Testis (tissue), 3 donors: ENCODE data around the gene SLC9A6. TPM values are rescaled to one million over a fixed set of nuclear protein-coding genes. Genes with fewer than 3 reads are reported as not detected.

Experiments used
- DNase-seq: peaks from one replicate; pipeline ENCODE4 v3.0.0-alpha.2; 2019
- H3K27ac ChIP-seq, 2 donors: fragments of 200-600 bp; sonication (generic); one replicate each; pipeline ENCODE4 v1.5.1; 2019
- H3K27me3 ChIP-seq: fragments of 200-600 bp; sonication (generic); one replicate; pipeline ENCODE4 v1.5.1; 2019
- H3K36me3 ChIP-seq: fragments of 200-600 bp; sonication (generic); one replicate; pipeline ENCODE4 v1.5.1; 2017; ENCODE audit warnings: low read depth; ENCODE audit errors: missing control alignments
- H3K4me1 ChIP-seq: fragments of 200-600 bp; sonication (generic); one replicate; pipeline ENCODE4 v1.5.1; 2019
- H3K4me3 ChIP-seq, 2 donors: fragments of 200-600 bp; sonication (generic); one replicate each; pipeline ENCODE4 v1.5.1; 2017 to 2019
- H3K9me3 ChIP-seq: fragments of 200-600 bp; sonication (generic); one replicate; pipeline ENCODE4 v1.5.1; 2017
- CTCF ChIP-seq, 3 experiments: fragments of 450-650 bp in 2 of 3; fragments of 200-600 bp in 1 of 3; sonication (generic) in 1 of 3; IDR thresholded peaks; one replicate each; pipeline ENCODE4 v1.5.1; 2016 to 2019; ENCODE audit warnings: antibody characterized with exemption in 3 of 3, mild to moderate bottlenecking in 2 of 3, moderate library complexity in 1 of 3
- POLR2A ChIP-seq: fragments of 450-650 bp; IDR thresholded peaks from one replicate; pipeline ENCODE4 v1.6.1; 2017; ENCODE audit warnings: antibody characterized with exemption, mild to moderate bottlenecking, moderate library complexity
- WGBS, 2 donors: methylation state at CpG; one replicate each; pipeline ENCODE4 v1.1.5; 2018; 5-methylcytosine and 5-hydroxymethylcytosine counted together
- intact Hi-C: fragments of 100-400 bp; cut with DNase I; formaldehyde crosslinking; loops from one replicate; pipeline ENCODE4 v1.15.1; 2023; ENCODE audit warnings: low total_unique reads
- polyA plus RNA-seq: library from polyadenylated mRNA; stranded (reverse); fragments of 350-450 nt; fragmentation: Illumina TruSeq; extraction: RNeasy Lipid Tissue Mini Kit (QIAGEN cat#74804); gene quantifications from one replicate; pipeline ENCODE4 v1.2.3, GENCODE V29; 2014; ENCODE audit warnings: low read depth, low replicate concordance; ENCODE audit not compliant: insufficient read depth
- total RNA-seq, 2 donors: library from RNA; depleted of rRNA; stranded (reverse); fragments of >200 nt; gene quantifications; one replicate each; pipeline ENCODE4 v1.2.3, GENCODE V29; 2016

The SLC9A6 gene
- total and polyA plus RNA-seq, 3 donors from 2014 or later = 13.0 to 19.9 (median 18.3) TPM

DNA sequence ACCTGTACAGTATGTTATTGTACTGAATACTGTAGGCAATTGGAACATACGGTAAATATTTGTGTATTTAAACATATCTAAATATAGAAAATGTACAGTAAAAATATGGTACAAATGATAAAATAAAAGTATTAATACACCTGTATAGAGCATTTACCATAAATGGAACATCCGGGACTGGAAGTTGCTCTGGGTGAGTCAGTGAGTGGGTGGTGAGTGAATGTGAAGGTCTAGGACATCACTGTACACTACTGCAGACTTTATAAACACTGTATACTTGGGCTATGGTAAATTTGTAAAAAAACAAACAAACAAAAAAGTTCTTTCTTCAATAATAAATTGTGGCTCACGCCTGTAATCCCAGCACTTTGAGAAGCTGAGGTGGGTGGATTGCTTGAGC, 109.7 kb downstream of the SLC9A6 start:
- H3K27me3 ChIP-seq = no peaks in the 10 kb centered on the region
- no peak for TF ChIP-seq CTCF (IDR thresholded peaks at IDR 0.05)
- no peak for TF ChIP-seq POLR2A
- H3K36me3 ChIP-seq = no peaks in the 10 kb centered on the region
- no peak overlapping the region for H3K4me3 ChIP-seq
- intact Hi-C loops = no loop called here
- no peaks in the 10 kb centered on the region for H3K9me3 ChIP-seq
- WGBS, 2 donors = 79 to 89% methylated on average over 3 of the region's 3 CpGs
- no peaks in the 10 kb centered on the region for H3K4me1 ChIP-seq
- H3K27ac ChIP-seq = no peak overlapping the region
- no peak for DNase-seq

Other genes starting within 250 kb of the SLC9A6 start
- 10 to 100 TPM; 19.9 to 27.5 TPM for gene CT45A3, start 217.2 kb upstream of the SLC9A6 start, total RNA-seq
- 20.7 TPM for gene CT45A3, start 217.2 kb upstream of the SLC9A6 start, polyA plus RNA-seq
- gene CT45A5, start 199.9 kb upstream of the SLC9A6 start, total RNA-seq = 1 to 10 TPM; 6.2 to 8.1 TPM
- gene CT45A5, start 199.9 kb upstream of the SLC9A6 start, polyA plus RNA-seq = 6.7 TPM
- gene CT45A6, start 182.6 kb upstream of the SLC9A6 start, total RNA-seq = not detected
- not detected for gene CT45A6, start 182.6 kb upstream of the SLC9A6 start, polyA plus RNA-seq
- gene CT45A2, start 165.4 kb upstream of the SLC9A6 start, total RNA-seq = under 1 TPM in 1 of 2 donors, not detected in 1; 0.31 TPM
- gene CT45A2, start 165.4 kb upstream of the SLC9A6 start, polyA plus RNA-seq = 0.37 TPM
- not detected for gene CT45A7, start 148.2 kb upstream of the SLC9A6 start, total RNA-seq
- 0.83 TPM for gene CT45A7, start 148.2 kb upstream of the SLC9A6 start, polyA plus RNA-seq
- under 1 TPM in 1 of 2 donors, not detected in 1; 0.31 TPM for gene CT45A8, start 130.9 kb upstream of the SLC9A6 start, total RNA-seq
- 0.37 TPM for gene CT45A8, start 130.9 kb upstream of the SLC9A6 start, polyA plus RNA-seq
- gene CT45A9, start 113.6 kb upstream of the SLC9A6 start, total RNA-seq = not detected
- not detected for gene CT45A9, start 113.6 kb upstream of the SLC9A6 start, polyA plus RNA-seq
- gene CT45A10, start 92.0 kb upstream of the SLC9A6 start, total RNA-seq = 10 to 100 TPM; 17.7 to 27.9 TPM
- 10.0 TPM for gene CT45A10, start 92.0 kb upstream of the SLC9A6 start, polyA plus RNA-seq
- gene SAGE1, start 91.7 kb upstream of the SLC9A6 start, total RNA-seq = 1 to 10 TPM; 3.9 to 5.5 TPM
- 5.3 TPM for gene SAGE1, start 91.7 kb upstream of the SLC9A6 start, polyA plus RNA-seq
- gene MMGT1, start 11.4 kb upstream of the SLC9A6 start, total RNA-seq = 10 to 100 TPM in 1 of 2 donors, 1 to 10 TPM in 1; 9.8 to 11.1 TPM
- gene MMGT1, start 11.4 kb upstream of the SLC9A6 start, polyA plus RNA-seq = 8.8 TPM
- 10 to 100 TPM; 92.5 to 98.6 TPM for gene FHL1, start 162.1 kb downstream of the SLC9A6 start, total RNA-seq
- gene FHL1, start 162.1 kb downstream of the SLC9A6 start, polyA plus RNA-seq = 211 TPM